IMR-90 (cell line): ENCODE results near the gene KCNH6. TPM values are rescaled to one million over a fixed set of nuclear protein-coding genes. Genes with fewer than 3 reads are reported as not detected.

Source experiments
- ATAC-seq: fragments of 200-7000 bp; cut with Tn5 transposase; 2 replicates; pipeline ENCODE4 v1.9.1; 2020; ENCODE audit warnings: low read depth, mild to moderate bottlenecking, moderate library complexity
- BruUV-seq: library from RNA; stranded (reverse); fragments of 400-500 nt; replicated peaks from 2 replicates; lab custom pipeline; 2021; lab: Mats Ljungman, UMichigan
- CTCF ChIA-PET: fragments of 300-600 bp; formaldehyde crosslinking; extraction: SDS; loops from one replicate; lab custom pipeline; 2021; ENCODE audit warnings: antibody characterized with exemption; lab: Yijun Ruan, JAX
- POLR2A ChIA-PET: fragments of 300-600 bp; sonication (Branson Sonifier 250); formaldehyde crosslinking; loops from one replicate; lab custom pipeline; 2022; ENCODE audit warnings: antibody characterized with exemption; ENCODE audit not compliant: unreplicated experiment; lab: Charles Lee
- DNase-seq: peaks from one replicate; pipeline ENCODE4 v3.0.0; 2013
- H2AFZ ChIP-seq: replicated peaks from 2 replicates; pipeline ENCODE3; 2013; ENCODE audit warnings: low read length, mild to moderate bottlenecking; ENCODE audit not compliant: poor library complexity
- H2AK5ac ChIP-seq: 2 replicates; pipeline ENCODE4 v1.6.1; 2013; ENCODE audit warnings: low read depth, low read length, inconsistent platforms
- H2AK9ac ChIP-seq: replicated peaks from 2 replicates; pipeline ENCODE3; 2013; ENCODE audit warnings: mild to moderate bottlenecking, low read depth, low read length, moderate library complexity; ENCODE audit not compliant: poor library complexity
- H2BK120ac ChIP-seq: 2 replicates; pipeline ENCODE4 v1.6.1; 2013; ENCODE audit warnings: low read depth, low read length, inconsistent platforms
- H2BK15ac ChIP-seq: 3 replicates; pipeline ENCODE4 v1.6.1; 2013; ENCODE audit warnings: low read depth, low read length, inconsistent platforms
- H2BK20ac ChIP-seq: 2 replicates; pipeline ENCODE4 v1.6.1; 2013; ENCODE audit warnings: low read depth, mild to moderate bottlenecking, inconsistent platforms, low read length, moderate library complexity
- H2BK5ac ChIP-seq: 2 replicates; pipeline ENCODE4 v1.6.1; 2013; ENCODE audit warnings: mild to moderate bottlenecking, low read depth, low read length, inconsistent platforms; ENCODE audit not compliant: poor library complexity, severe bottlenecking
- H3K14ac ChIP-seq: replicated peaks from 2 replicates; pipeline ENCODE4 v1.6.1; 2013; ENCODE audit warnings: low read depth, low read length, inconsistent platforms
- H3K18ac ChIP-seq: 2 replicates; pipeline ENCODE4 v1.6.1; 2013; ENCODE audit warnings: low read depth, low read length, control low read depth
- H3K23ac ChIP-seq: 2 replicates; pipeline ENCODE4 v1.6.1; 2013; ENCODE audit warnings: low read depth, low read length, inconsistent platforms
- H3K27ac ChIP-seq: 2 replicates; pipeline ENCODE4 v1.5.1; 2013; ENCODE audit warnings: mild to moderate bottlenecking, control low read depth, low read length; ENCODE audit not compliant: insufficient read depth
- H3K27me3 ChIP-seq: 2 replicates; pipeline ENCODE4 v1.6.1; 2013; ENCODE audit warnings: low read length; ENCODE audit not compliant: control insufficient read depth, insufficient read depth
- H3K36me3 ChIP-seq: 2 replicates; pipeline ENCODE4 v1.6.1; 2013; ENCODE audit warnings: low read length, mixed read lengths; ENCODE audit not compliant: control insufficient read depth, insufficient read depth
- H3K4ac ChIP-seq: 2 replicates; pipeline ENCODE4 v1.6.1; 2013; ENCODE audit warnings: low read depth, low read length, inconsistent platforms
- H3K4me1 ChIP-seq: 2 replicates; pipeline ENCODE4 v1.6.1; 2013; ENCODE audit warnings: low read length, mixed read lengths; ENCODE audit not compliant: control insufficient read depth, insufficient read depth
- H3K4me2 ChIP-seq: 2 replicates; pipeline ENCODE4 v1.6.1; 2013; ENCODE audit warnings: low read depth, mild to moderate bottlenecking, control low read depth, low read length, moderate library complexity
- H3K4me3 ChIP-seq: 2 replicates; pipeline ENCODE4 v1.5.1; 2013; ENCODE audit warnings: low read depth, mild to moderate bottlenecking, control low read depth, low read length, moderate library complexity; ENCODE audit not compliant: insufficient read depth
- H3K56ac ChIP-seq: 2 replicates; pipeline ENCODE4 v1.6.1; 2013; ENCODE audit warnings: low read length, inconsistent platforms; ENCODE audit not compliant: insufficient read depth; ENCODE audit errors: extremely low read depth
- H3K79me1 ChIP-seq, 2 experiments: 2 replicates each; pipeline ENCODE4 v1.6.1; 2013; ENCODE audit warnings: low read length in 2 of 2, inconsistent platforms in 1 of 2, low read depth in 1 of 2
- H3K9ac ChIP-seq: 2 replicates; pipeline ENCODE4 v1.6.1; 2013; ENCODE audit warnings: low read depth, low read length, control low read depth
- H3K9me1 ChIP-seq: 2 replicates; pipeline ENCODE4 v1.6.1; 2013; ENCODE audit warnings: low read length, inconsistent platforms; ENCODE audit not compliant: insufficient read depth
- H3K9me3 ChIP-seq: 2 replicates; pipeline ENCODE4 v1.6.1; 2013; ENCODE audit warnings: low read length; ENCODE audit not compliant: control insufficient read depth, insufficient read depth
- H4K20me1 ChIP-seq: 2 replicates; pipeline ENCODE4 v1.6.1; 2013; ENCODE audit warnings: low read length, inconsistent platforms; ENCODE audit not compliant: insufficient read depth
- H4K5ac ChIP-seq: 2 replicates; pipeline ENCODE4 v1.6.1; 2013; ENCODE audit warnings: mild to moderate bottlenecking, low read depth, low read length, control low read depth
- H4K8ac ChIP-seq, 2 experiments: 2 replicates each; pipeline ENCODE4 v1.6.1; 2013; ENCODE audit warnings: low read depth in 2 of 2, low read length in 2 of 2, control low read depth in 1 of 2, inconsistent platforms in 1 of 2
- H4K91ac ChIP-seq: 2 replicates; pipeline ENCODE4 v1.6.1; 2013; ENCODE audit warnings: low read depth, low read length, inconsistent platforms; ENCODE audit not compliant: insufficient read depth
- CEBPB ChIP-seq: IDR thresholded peaks from 2 replicates; pipeline ENCODE4 v1.6.1; 2012; ENCODE audit warnings: low read depth, low read length, improper control_type of control experiment
- CTCF ChIP-seq: conservative IDR thresholded peaks from 2 replicates; pipeline ENCODE4 v1.5.1; 2012; ENCODE audit warnings: mild to moderate bottlenecking, low read depth, low read length, improper control_type of control experiment
- ELK1 ChIP-seq: fragments of 150-350 bp; IDR thresholded peaks from 2 replicates; pipeline ENCODE4 v1.6.1; 2016; ENCODE audit warnings: low read depth, mild to moderate bottlenecking, low read length, moderate library complexity, borderline replicate concordance
- FOS ChIP-seq: fragments of 150-350 bp; IDR thresholded peaks from 2 replicates; pipeline ENCODE4 v1.6.1; 2016; ENCODE audit warnings: low read depth, low read length
- MAFK ChIP-seq: IDR thresholded peaks from 2 replicates; pipeline ENCODE4 v1.6.1; 2012; ENCODE audit warnings: low read depth, low read length, improper control_type of control experiment
- NFE2L2 ChIP-seq: fragments of 150-350 bp; IDR thresholded peaks from 2 replicates; pipeline ENCODE4 v1.6.1; 2016; ENCODE audit warnings: low read depth, mild to moderate bottlenecking, low read length
- POLR2A ChIP-seq: IDR thresholded peaks from 2 replicates; pipeline ENCODE4 v1.6.1; 2012; ENCODE audit warnings: mild to moderate bottlenecking, low read depth, low read length
- WGBS, 2 experiments: methylation state at CpG; one replicate each; pipeline versions ENCODE4 v1.1.5 to v1.1.7; 2013; ENCODE audit warnings: missing lambda C conversion rate in 2 of 2; ENCODE audit not compliant: insufficient read length in 1 of 2; ENCODE audit errors: extremely low coverage in 2 of 2; 5-methylcytosine and 5-hydroxymethylcytosine counted together
- dilution Hi-C: fragments of 300-500 bp; cut with HindIII; formaldehyde crosslinking; loops from one replicate; pipeline ENCODE4 v1.14.3; 2018; ENCODE audit warnings: low sequenced_read_pairs; ENCODE audit not compliant: unreplicated experiment
- in situ Hi-C: fragments of 300-500 bp; cut with MboI; formaldehyde crosslinking; loops from 3 replicates; pipeline ENCODE4 v1.14.3; 2019; ENCODE audit warnings: low sequenced_read_pairs, inconsistent platforms, mixed read lengths
- intact Hi-C: fragments of 100-400 bp; cut with micrococcal nuclease; formaldehyde crosslinking; loops from 2 replicates; pipeline ENCODE4 v1.10.0; 2022
- polyA plus RNA-seq, 3 experiments: library from polyadenylated mRNA; depleted of rRNA; stranded (reverse); fragments of >200 nt; gene quantifications; 2 replicates each; pipeline ENCODE4 v1.2.3, GENCODE V29; 2012; ENCODE audit warnings: low replicate concordance in 1 of 3
- total RNA-seq: library from RNA; depleted of rRNA; stranded (reverse); fragments of >200 nt; gene quantifications from 2 replicates; pipeline ENCODE4 v1.2.3, GENCODE V29; 2012

KCNH6 gene
- total and polyA plus RNA-seq, 2 of the 4 experiments (the other 2 are of a cell fraction): 0.17 to 0.18 TPM

GRCh38 chr17:63474586-63475460 is 48.3 kb upstream of the KCNH6 start:
- Histone ChIP-seq H2AK9ac (peak overlapping the region; percentile 5), H3K9me3 (no peaks in the 10 kb centered on the region), H2BK15ac (no peak overlapping the region), H3K4me2 (no peak overlapping the region), H4K8ac (no peak overlapping the region), H3K36me3 (no peaks in the 10 kb centered on the region), H3K23ac (no peak overlapping the region), H3K14ac (no peak overlapping the region), H3K27me3 (peaks cover 17% of the 10 kb centered on the region), H2BK120ac (no peak overlapping the region), H4K91ac (no peak overlapping the region), H2AFZ (no peak overlapping the region), H4K20me1 (no peaks in the 10 kb centered on the region), H3K4me3 (no peak overlapping the region), H3K4me1 (peaks cover 11% of the 10 kb centered on the region), H3K27ac (no peak overlapping the region), H3K9me1 (peaks cover 5% of the 10 kb centered on the region; the same call in 1 of the 2 replicates), H3K56ac (no peak overlapping the region), H3K4ac (no peak overlapping the region), H2AK5ac (no peak overlapping the region), H2BK5ac (no peak overlapping the region), H2BK20ac (no peak overlapping the region), H4K5ac (no peak overlapping the region), H3K18ac (no peak overlapping the region), H3K9ac (no peak overlapping the region), H3K79me1 (no peaks in the 10 kb centered on the region)
- dilution Hi-C loops: no loop called here
- POLR2A ChIA-PET: no interaction called here
- TF ChIP-seq CEBPB (no peak), NFE2L2 (no peak), ELK1 (no peak), CTCF (no peak), POLR2A (no peak), MAFK (no peak), FOS (no peak)
- CTCF ChIA-PET: no interaction called here
- DNase-seq (no peak), ATAC-seq (no peak)
- in situ Hi-C loops: no loop called here
- intact Hi-C loops: no loop called here
- BruUV-seq: no TSS peak
- WGBS, 2 experiments: 71% methylated on average over 2 of the region's 10 CpGs; no CpG with 5 or more reads in 1 of the 2 experiments
